ENCODE measurements around the gene GTPBP1. TPM values are rescaled to one million over a fixed set of nuclear protein-coding genes. Genes with fewer than 3 reads are reported as not detected.

The GTPBP1 gene
- total RNA-seq, 1 experiment from 2014 or later: 94.7 TPM

DNA sequence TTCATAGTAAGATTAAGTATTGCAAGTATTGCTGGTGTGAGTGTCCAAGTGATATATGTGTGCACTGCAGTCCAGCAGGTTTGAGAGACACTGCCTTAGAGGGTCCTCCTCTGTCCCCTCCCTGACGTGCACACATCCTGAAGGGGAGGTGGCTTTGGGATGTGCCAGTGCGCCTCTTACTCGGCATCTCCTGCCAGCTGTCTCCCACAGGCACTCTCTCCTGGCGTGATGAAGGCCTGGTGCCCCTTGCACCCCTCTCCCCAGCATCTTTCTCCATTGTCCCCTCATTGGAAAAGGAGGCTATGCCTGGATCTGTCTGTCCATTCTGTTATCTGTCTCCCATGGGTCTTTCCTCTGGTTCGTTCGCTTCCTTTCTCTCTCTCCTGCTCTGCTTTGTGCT is 24.2 kb downstream of the GTPBP1 start:
- BruUV-seq (replicated peaks): no TSS peak
- H3K9me3 ChIP-seq (ENCODE audit: insufficient read depth, low read depth): no peaks in the 10 kb centered on the region
- no peaks in the 10 kb centered on the region for H3K79me2 ChIP-seq (ENCODE audit: low read depth)
- H3K4me1 ChIP-seq (replicated peaks; ENCODE audit: insufficient read depth): peaks cover 7% of the 10 kb centered on the region; the same call in 1 of the 2 replicates
- no peak for DNase-seq
- TF ChIP-seq CTCF (conservative IDR thresholded peaks at IDR 0.05) (no peak), EZH2 (IDR thresholded peaks at IDR 0.05; ENCODE audit: low read depth) (no peak)
- ChIA-PET POLR2A (ENCODE audit: unreplicated experiment) (interaction anchor here (0.6 kb wide), 1 partner anchor 24 kb away, joined by 14 read pairs; the partner anchor contains the start of gene GTPBP1), CTCF (no interaction called here)
- no peak overlapping the region for H3K4me2 ChIP-seq
- H3K36me3 ChIP-seq (ENCODE audit: low read depth): peaks cover 55% of the 10 kb centered on the region
- H4K20me1 ChIP-seq (ENCODE audit: insufficient read depth): peaks cover 29% of the 10 kb centered on the region
- no peaks in the 10 kb centered on the region for H3K9me2 ChIP-seq (ENCODE audit: insufficient read depth)
- H3K27me3 ChIP-seq (ENCODE audit: insufficient read depth, low read depth): no peaks in the 10 kb centered on the region
- no peak overlapping the region for H3K27ac ChIP-seq
- no peak overlapping the region for H3K4me3 ChIP-seq
- no peak overlapping the region for H2AFZ ChIP-seq
- intact Hi-C loops (cut with micrococcal nuclease; ENCODE audit: unreplicated experiment): no loop called here
- peaks cover 46% of the 10 kb centered on the region for H3F3A ChIP-seq (ENCODE audit: insufficient read depth, low read depth)

DNA sequence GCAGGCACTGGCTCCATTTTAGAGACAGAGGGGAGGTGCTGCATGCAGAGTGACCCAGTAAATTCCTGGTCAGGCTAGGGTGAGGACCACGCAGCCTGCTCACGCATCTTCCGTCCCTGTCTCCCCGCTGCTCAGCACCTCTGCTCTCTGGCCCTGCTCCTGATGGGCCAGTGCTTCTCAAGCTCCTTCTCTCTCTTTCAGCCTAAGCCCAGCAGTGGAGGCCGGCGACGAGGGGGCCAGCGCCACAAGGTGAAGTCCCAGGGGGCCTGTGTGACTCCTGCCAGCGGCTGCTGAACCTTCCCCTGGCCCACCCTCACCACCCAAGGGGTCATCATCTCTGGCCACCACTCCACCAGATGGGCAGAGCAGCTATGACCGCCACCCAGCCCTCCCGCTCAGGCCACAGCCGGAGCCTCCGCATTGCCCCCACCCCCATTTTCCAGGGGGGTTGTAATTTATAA is 24.7 kb downstream of the GTPBP1 start:
- Histone ChIP-seq H2AFZ (no peak overlapping the region), H3K79me2 (ENCODE audit: low read depth) (no peaks in the 10 kb centered on the region), H3K27me3 (ENCODE audit: insufficient read depth, low read depth) (no peaks in the 10 kb centered on the region), H3K27ac (no peak overlapping the region), H3K4me2 (no peak overlapping the region), H3K9me3 (ENCODE audit: insufficient read depth, low read depth) (no peaks in the 10 kb centered on the region), H3K36me3 (ENCODE audit: low read depth) (peaks cover 55% of the 10 kb centered on the region), H3K4me1 (replicated peaks; ENCODE audit: insufficient read depth) (peaks cover 7% of the 10 kb centered on the region; the same call in 1 of the 2 replicates), H4K20me1 (ENCODE audit: insufficient read depth) (peaks cover 32% of the 10 kb centered on the region), H3K9me2 (ENCODE audit: insufficient read depth) (no peaks in the 10 kb centered on the region), H3F3A (ENCODE audit: insufficient read depth, low read depth) (peaks cover 46% of the 10 kb centered on the region), H3K4me3 (no peak overlapping the region)
- no peak for TF ChIP-seq CTCF (conservative IDR thresholded peaks at IDR 0.05)
- no peak for TF ChIP-seq EZH2 (IDR thresholded peaks at IDR 0.05; ENCODE audit: low read depth)
- CTCF ChIA-PET: no interaction called here
- POLR2A ChIA-PET (ENCODE audit: unreplicated experiment): no interaction called here
- no peak for DNase-seq
- intact Hi-C loops (cut with micrococcal nuclease; ENCODE audit: unreplicated experiment): no loop called here
- BruUV-seq (replicated peaks): no TSS peak

GRCh38 chr22:38731703-38732161 is 26.0 kb downstream of the GTPBP1 start:
- Histone ChIP-seq H3K27me3 (ENCODE audit: insufficient read depth, low read depth) (no peaks in the 10 kb centered on the region), H3K9me2 (ENCODE audit: insufficient read depth) (no peaks in the 10 kb centered on the region), H4K20me1 (ENCODE audit: insufficient read depth) (peaks cover 32% of the 10 kb centered on the region), H3K27ac (no peak overlapping the region), H2AFZ (no peak overlapping the region), H3F3A (ENCODE audit: insufficient read depth, low read depth) (peaks cover 47% of the 10 kb centered on the region), H3K36me3 (ENCODE audit: low read depth) (peaks cover 52% of the 10 kb centered on the region), H3K4me3 (no peak overlapping the region), H3K4me2 (no peak overlapping the region), H3K4me1 (replicated peaks; ENCODE audit: insufficient read depth) (peaks cover 7% of the 10 kb centered on the region; the same call in 1 of the 2 replicates), H3K9me3 (ENCODE audit: insufficient read depth, low read depth) (no peaks in the 10 kb centered on the region), H3K79me2 (ENCODE audit: low read depth) (no peaks in the 10 kb centered on the region)
- BruUV-seq (replicated peaks): no TSS peak
- POLR2A ChIA-PET (ENCODE audit: unreplicated experiment): no interaction called here
- intact Hi-C loops (cut with micrococcal nuclease; ENCODE audit: unreplicated experiment): no loop called here
- DNase-seq: no peak
- CTCF ChIA-PET: no interaction called here
- TF ChIP-seq CTCF (conservative IDR thresholded peaks at IDR 0.05) (no peak), EZH2 (IDR thresholded peaks at IDR 0.05; ENCODE audit: low read depth) (no peak)

Measured in PC-9 (cell line).